Aorta (tissue), 5 donors: Measurements from ENCODE around the gene VEGFC. TPM values are rescaled to one million over a fixed set of nuclear protein-coding genes. Genes with fewer than 3 reads are reported as not detected.

ENCODE experiments used
- ATAC-seq: fragments of 200-7000 bp; cut with Tn5 transposase; one replicate; pipeline ENCODE4 v1.9.1; 2022; ENCODE audit warnings: moderate library complexity; ENCODE audit not compliant: low FRiP score
- DNase-seq, 2 donors: peaks; one replicate each; pipeline ENCODE4 v3.0.0-alpha.2; 2020
- H3K27ac ChIP-seq, 2 donors: one replicate each; pipeline ENCODE4 v1.5.1; 2013; ENCODE audit warnings: low read length in 2 of 2, mild to moderate bottlenecking in 2 of 2, moderate library complexity in 2 of 2, control low read depth in 1 of 2, inconsistent platforms in 1 of 2, low read depth in 1 of 2
- H3K27me3 ChIP-seq, 2 donors: one replicate each; pipeline ENCODE4 v1.6.1; 2013; ENCODE audit warnings: control low read depth in 1 of 2, low read length in 1 of 2, mild to moderate bottlenecking in 1 of 2, moderate library complexity in 1 of 2; ENCODE audit not compliant: insufficient read depth in 2 of 2, control insufficient read depth in 1 of 2
- H3K36me3 ChIP-seq, 2 donors: one replicate each; pipeline ENCODE4 v1.6.1; 2013; ENCODE audit warnings: control low read depth in 1 of 2, low read length in 1 of 2, mild to moderate bottlenecking in 1 of 2; ENCODE audit not compliant: insufficient read depth in 2 of 2, control insufficient read depth in 1 of 2
- H3K4me1 ChIP-seq, 2 donors: one replicate each; pipeline ENCODE4 v1.6.1; 2013; ENCODE audit warnings: low read length in 2 of 2, control low read depth in 1 of 2, mild to moderate bottlenecking in 1 of 2, moderate library complexity in 1 of 2; ENCODE audit not compliant: insufficient read depth in 2 of 2, control insufficient read depth in 1 of 2
- H3K4me3 ChIP-seq, 2 donors: one replicate each; pipeline ENCODE4 v1.5.1; 2013; ENCODE audit warnings: low read length in 2 of 2, control low read depth in 1 of 2, mild to moderate bottlenecking in 1 of 2
- H3K9me3 ChIP-seq: one replicate; pipeline ENCODE4 v1.6.1; 2013; ENCODE audit warnings: mild to moderate bottlenecking, low read length; ENCODE audit not compliant: control insufficient read depth
- WGBS, 2 donors: extraction: QIAGEN DNeasy Blood & Tissue Kit; methylation state at CpG; one replicate each; pipeline ENCODE4 v1.1.7; 2013; 5-methylcytosine and 5-hydroxymethylcytosine counted together
- intact Hi-C, 2 donors: fragments of 100-400 bp; cut with DNase I; formaldehyde crosslinking; loops; one replicate each; pipeline versions ENCODE4 v1.14.2 to v1.15.0; 2022
- polyA plus RNA-seq, 2 donors: library from polyadenylated mRNA; stranded (reverse); fragments of 200-250 nt; gene quantifications; one replicate each; pipeline ENCODE4 v1.2.3, GENCODE V29; 2013
- total RNA-seq, 2 donors: library from RNA; stranded (reverse); fragmentation: NEBNext Ultra II Directional; extraction: Animal tissue kit (Norgen Biotek cat#: 25700); gene quantifications; one replicate each; pipeline ENCODE4 v1.2.1, GENCODE V29; 2021
- donor health status: healthy with polysubstance abuse.
- donor health status: Bipolar disorder and iron deficiency.
- donor health status: DM: no; HTN: no; CAD: no.
- donor health status: DM: no; HTN: no; CAD: no.
- donor health status: DM: yes; HTN: yes; CAD: no.

VEGFC gene
- total and polyA plus RNA-seq, 4 donors = 0.59 to 25.3 (median 20.2) TPM; not detected in 1

DNA sequence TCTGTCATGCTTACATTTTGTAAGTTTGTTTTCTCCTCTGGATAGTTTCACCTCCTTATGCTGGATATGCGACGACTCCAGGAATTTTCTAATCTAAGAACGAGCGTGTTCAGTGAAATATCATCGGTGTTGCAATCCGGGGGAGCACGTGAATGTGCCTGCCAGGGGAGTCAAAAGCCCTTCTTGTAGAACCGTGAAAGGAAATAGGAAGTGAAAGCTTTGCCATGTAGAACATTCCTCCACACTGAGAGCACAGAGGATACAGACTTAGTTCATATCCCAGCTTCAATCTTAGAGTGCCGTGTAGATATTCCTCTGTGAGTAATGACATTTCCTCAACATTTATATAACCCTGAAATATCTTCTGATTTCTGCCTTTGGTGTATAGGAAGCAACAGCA lies 121.2 kb downstream of the VEGFC start:
- Histone ChIP-seq H3K4me3 (no peak overlapping the region), H3K27ac (no peak overlapping the region)
- ATAC-seq = no peak

DNA sequence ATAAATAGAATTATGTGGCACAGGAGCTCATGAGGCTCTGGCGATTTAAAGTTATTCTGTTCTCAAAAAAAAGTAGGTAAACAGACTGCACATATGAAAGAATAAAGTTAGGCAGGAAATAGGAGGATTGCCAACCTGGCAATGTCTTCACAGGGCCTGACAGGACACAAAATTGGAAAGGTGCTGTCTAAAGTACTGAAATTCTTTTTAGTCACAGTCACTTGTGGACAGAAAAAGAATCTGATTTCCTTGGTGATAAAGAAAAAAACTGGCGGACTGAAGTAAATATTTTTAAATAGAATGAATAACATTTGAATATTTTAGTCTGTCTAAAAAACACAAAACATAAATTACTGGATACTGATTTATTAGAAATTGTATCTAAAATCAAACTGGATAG lies 124.4 kb downstream of the VEGFC start:
- Histone ChIP-seq H3K36me3 (no peaks in the 10 kb centered on the region), H3K4me1 (peaks cover 0 to 2% of the 10 kb centered on the region in 2 donors), H3K27ac (no peak overlapping the region), H3K27me3 (no peaks in the 10 kb centered on the region), H3K4me3 (no peak overlapping the region), H3K9me3 (no peaks in the 10 kb centered on the region)
- ATAC-seq (no peak), DNase-seq (no peak)
- 1 to 3% methylated on average over 2 of the region's 2 CpGs for WGBS, 2 donors
- intact Hi-C loops = no loop called here

More for the DNA sequence above, 121.2 kb downstream of the VEGFC start:
- no peaks in the 10 kb centered on the region for H3K9me3 ChIP-seq
- H3K36me3 ChIP-seq = no peaks in the 10 kb centered on the region
- WGBS, 2 donors = 27 to 41% methylated on average over 9 of the region's 9 CpGs
- H3K4me1 ChIP-seq = peaks cover 0 to 2% of the 10 kb centered on the region in 2 donors
- no peak for DNase-seq
- H3K27me3 ChIP-seq = no peaks in the 10 kb centered on the region
- intact Hi-C loops = no loop called here

GRCh38 chr4:176664964-176665363 lies 127.8 kb downstream of the VEGFC start:
- Histone ChIP-seq H3K9me3 (no peaks in the 10 kb centered on the region), H3K4me3 (no peak overlapping the region), H3K36me3 (no peaks in the 10 kb centered on the region), H3K27me3 (no peaks in the 10 kb centered on the region), H3K4me1 (peaks cover 0 to 2% of the 10 kb centered on the region in 2 donors), H3K27ac (no peak overlapping the region)
- WGBS, 2 donors = 84% methylated on average over 4 of the region's 4 CpGs
- no peak for DNase-seq
- ATAC-seq = no peak
- intact Hi-C loops = no loop called here

DNA sequence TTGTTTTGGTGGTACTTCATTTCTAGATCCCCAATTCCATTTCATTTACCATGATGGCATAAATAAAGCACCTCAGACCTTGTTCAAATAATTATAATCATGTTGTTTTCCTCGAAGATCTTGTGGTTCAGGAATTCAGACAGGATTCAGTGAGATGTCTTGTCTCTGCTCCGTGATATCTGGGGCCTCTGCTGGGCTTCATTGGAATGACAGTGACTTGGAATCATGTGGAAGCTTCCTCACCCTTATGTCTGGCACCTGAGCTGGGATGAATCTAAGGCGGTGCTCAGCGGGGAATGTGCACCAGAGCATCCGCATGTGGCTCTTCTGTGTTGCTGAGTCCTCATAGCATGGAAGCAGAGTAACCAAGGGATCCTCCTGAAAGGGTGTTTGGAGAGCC lies 132.2 kb downstream of the VEGFC start:
- Histone ChIP-seq H3K27me3 (no peaks in the 10 kb centered on the region), H3K9me3 (no peaks in the 10 kb centered on the region), H3K4me1 (no peaks in the 10 kb centered on the region), H3K36me3 (no peaks in the 10 kb centered on the region), H3K27ac (no peak overlapping the region), H3K4me3 (no peak overlapping the region)
- intact Hi-C loops = no loop called here
- no peak for DNase-seq
- ATAC-seq = no peak
- 91 to 92% methylated on average over 5 of the region's 5 CpGs for WGBS, 2 donors

DNA sequence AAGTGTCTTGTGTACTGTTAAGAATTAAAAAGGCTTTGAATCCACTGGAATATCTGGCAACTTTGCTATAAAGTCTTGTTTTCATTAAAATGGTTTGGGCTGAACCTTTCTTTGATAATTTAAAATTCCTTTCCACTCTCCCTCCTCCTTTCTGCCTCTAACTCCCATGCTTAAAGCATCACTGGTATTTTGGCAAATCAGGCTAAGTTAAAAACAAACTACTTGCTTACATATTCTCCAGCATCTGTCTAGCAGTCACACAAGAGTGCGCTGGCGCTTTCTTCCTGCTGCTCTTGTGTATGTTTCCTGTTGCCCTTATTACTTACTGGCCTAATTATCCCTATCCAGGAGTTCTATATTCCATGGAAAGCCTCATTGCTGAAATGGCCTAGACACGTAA lies 136.6 kb downstream of the VEGFC start:
- Histone ChIP-seq H3K4me1 (peaks cover 0 to 2% of the 10 kb centered on the region in 2 donors), H3K9me3 (no peaks in the 10 kb centered on the region), H3K36me3 (no peaks in the 10 kb centered on the region), H3K27ac (no peak overlapping the region), H3K27me3 (no peaks in the 10 kb centered on the region), H3K4me3 (no peak overlapping the region)
- intact Hi-C loops = no loop called here
- WGBS, 2 donors = 93 to 94% methylated on average over 3 of the region's 3 CpGs
- DNase-seq (no peak), ATAC-seq (no peak)

- Histone ChIP-seq H3K27ac (no peak overlapping the region), H3K4me3 (no peak overlapping the region), H3K9me3 (no peaks in the 10 kb centered on the region), H3K4me1 (peaks cover 0 to 2% of the 10 kb centered on the region in 2 donors), H3K36me3 (no peaks in the 10 kb centered on the region), H3K27me3 (no peaks in the 10 kb centered on the region)
- intact Hi-C loops = no loop called here
- no peak for ATAC-seq
- 82 to 86% methylated on average over 7 of the region's 7 CpGs for WGBS, 2 donors
- no peak for DNase-seq
These were observed 138.0 kb downstream of the VEGFC start for GRCh38 chr4:176654565-176655216.

GRCh38 chr4:176653401-176654220 lies 139.1 kb downstream of the VEGFC start:
- ATAC-seq = no peak
- no peaks in the 10 kb centered on the region for H3K27me3 ChIP-seq
- whole genome bisulfite sequencing, 2 donors = 59 to 60% methylated on average over 1 of the region's 1 CpG

DNA sequence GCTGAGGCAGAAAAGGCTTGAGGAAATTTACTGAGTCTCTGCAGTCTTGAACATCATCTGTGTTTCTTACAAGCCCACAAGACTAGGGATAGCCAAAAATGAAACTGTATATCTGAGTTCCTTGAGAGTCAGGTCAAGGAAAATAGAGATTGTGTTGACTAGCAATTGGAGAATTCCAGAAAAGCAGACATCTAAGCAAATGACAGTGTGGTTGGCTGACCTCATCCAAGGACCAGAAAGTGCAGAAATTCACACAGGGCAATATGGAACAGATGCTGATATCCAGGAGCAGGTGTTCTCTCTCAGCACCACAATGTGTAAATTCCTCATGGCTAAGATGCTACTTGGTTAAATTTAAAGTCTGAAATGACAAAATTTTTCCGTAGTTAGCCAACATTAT lies 146.4 kb downstream of the VEGFC start:
- intact Hi-C loops = no loop called here
- Histone ChIP-seq H3K4me3 (no peak overlapping the region), H3K4me1 (no peaks in the 10 kb centered on the region), H3K9me3 (no peaks in the 10 kb centered on the region), H3K27ac (no peak overlapping the region), H3K27me3 (no peaks in the 10 kb centered on the region), H3K36me3 (no peaks in the 10 kb centered on the region)
- 73 to 82% methylated on average over 1 of the region's 1 CpG for WGBS, 2 donors
- no peak for ATAC-seq
- DNase-seq = no peak

More at GRCh38 chr4:176653401-176654220, 139.1 kb downstream of the VEGFC start:
- Histone ChIP-seq H3K36me3 (no peaks in the 10 kb centered on the region), H3K27ac (no peak overlapping the region), H3K4me3 (no peak overlapping the region), H3K9me3 (no peaks in the 10 kb centered on the region), H3K4me1 (peaks cover 0 to 2% of the 10 kb centered on the region in 2 donors)
- no peak for DNase-seq
- intact Hi-C loops = no loop called here
